ENCODE data around the gene CD244. TPM values are rescaled to one million over a fixed set of nuclear protein-coding genes. Genes with fewer than 3 reads are reported as not detected.

Gene CD244
- total RNA-seq, 1 donor from 2014 or later, result 0.24 TPM

GRCh38 chr1:160853754-160854153 lies 8.9 kb downstream of the CD244 start:
- intact Hi-C loops (cut with DNase I), result no loop called here
- DNase-seq (ENCODE audit: low spot score), result no peak

- DNase-seq (ENCODE audit: low spot score), result no peak
- intact Hi-C loops (cut with DNase I), result no loop called here
Measured at GRCh38 chr1:160853014-160853413, 9.7 kb downstream of the CD244 start.

GRCh38 chr1:160850993-160851392 lies 11.7 kb downstream of the CD244 start:
- intact Hi-C loops (cut with DNase I), result no loop called here
- DNase-seq (ENCODE audit: low spot score), result no peak

GRCh38 chr1:160850541-160850940 lies 12.1 kb downstream of the CD244 start:
- no peak for DNase-seq (ENCODE audit: low spot score)
- intact Hi-C loops (cut with DNase I), result no loop called here

GRCh38 chr1:160846281-160846680 lies 16.4 kb downstream of the CD244 start:
- intact Hi-C loops (cut with DNase I), result no loop called here
- DNase-seq (ENCODE audit: low spot score), result no peak

- intact Hi-C loops (cut with DNase I), result loop anchor here (5.0 kb wide), 1 partner anchor 88 kb away; no protein-coding TSS in a partner anchor
- DNase-seq (ENCODE audit: low spot score), result no peak
Measured at GRCh38 chr1:160844447-160845232, 18.0 kb downstream of the CD244 start.

- no peak for DNase-seq (ENCODE audit: low spot score)
- intact Hi-C loops (cut with DNase I), result loop anchor here (5.0 kb wide), 1 partner anchor 91 kb away; no protein-coding TSS in a partner anchor
Measured at GRCh38 chr1:160841079-160841478, 21.6 kb downstream of the CD244 start.

- intact Hi-C loops (cut with DNase I), result loop anchor here (5.0 kb wide), 1 partner anchor 93 kb away; no protein-coding TSS in a partner anchor
- no peak for DNase-seq (ENCODE audit: low spot score)
Measured at GRCh38 chr1:160839746-160840145, 22.9 kb downstream of the CD244 start.

- no peak for DNase-seq (ENCODE audit: low spot score)
- intact Hi-C loops (cut with DNase I), result no loop called here
Measured at GRCh38 chr1:160838888-160839287, 23.8 kb downstream of the CD244 start.

- intact Hi-C loops (cut with DNase I), result loop anchor here (2.0 kb wide), 1 partner anchor 113 kb away; no protein-coding TSS in a partner anchor
- peak; percentile 80 for DNase-seq (ENCODE audit: low spot score)
Measured at GRCh38 chr1:160837558-160838205, 25.0 kb downstream of the CD244 start.

GRCh38 chr1:160836981-160837557 lies 25.6 kb downstream of the CD244 start:
- intact Hi-C loops (cut with DNase I), result loop anchor here (2.0 kb wide), 1 partner anchor 114 kb away; no protein-coding TSS in a partner anchor
- no peak for DNase-seq (ENCODE audit: low spot score)

GRCh38 chr1:160836561-160836960 lies 26.1 kb downstream of the CD244 start:
- no peak for DNase-seq (ENCODE audit: low spot score)
- intact Hi-C loops (cut with DNase I), result loop anchor here (2.0 kb wide), 1 partner anchor 114 kb away; no protein-coding TSS in a partner anchor

- no peak for DNase-seq (ENCODE audit: low spot score)
- intact Hi-C loops (cut with DNase I), result loop anchor here (2.0 kb wide), 1 partner anchor 115 kb away; no protein-coding TSS in a partner anchor
Measured at GRCh38 chr1:160835751-160836150, 26.9 kb downstream of the CD244 start.

GRCh38 chr1:160834945-160835565 lies 27.6 kb downstream of the CD244 start:
- intact Hi-C loops (cut with DNase I), result no loop called here
- no peak for DNase-seq (ENCODE audit: low spot score)

- intact Hi-C loops (cut with DNase I), result loop anchor here (2.0 kb wide), 1 partner anchor 104 kb away; no protein-coding TSS in a partner anchor
Measured at GRCh38 chr1:160830321-160831153, 32.1 kb downstream of the CD244 start.

GRCh38 chr1:160829766-160830165 lies 32.9 kb downstream of the CD244 start:
- intact Hi-C loops (cut with DNase I), result loop anchor here (2.0 kb wide), 1 partner anchor 103 kb away; no protein-coding TSS in a partner anchor
- no peak for DNase-seq (ENCODE audit: low spot score)

More at GRCh38 chr1:160830321-160831153, 32.1 kb downstream of the CD244 start:
- no peak for DNase-seq (ENCODE audit: low spot score)

GRCh38 chr1:160827418-160827817 lies 35.3 kb downstream of the CD244 start:
- intact Hi-C loops (cut with DNase I), result no loop called here
- DNase-seq (ENCODE audit: low spot score), result no peak

GRCh38 chr1:160826546-160826945 lies 36.1 kb downstream of the CD244 start:
- intact Hi-C loops (cut with DNase I), result no loop called here
- DNase-seq (ENCODE audit: low spot score), result no peak

GRCh38 chr1:160823296-160823695 lies 39.4 kb downstream of the CD244 start:
- DNase-seq (ENCODE audit: low spot score), result no peak
- intact Hi-C loops (cut with DNase I), result no loop called here

All from cardiac septum (tissue), 1 donor.